ENCODE results near the gene TMEM187. TPM values are rescaled to one million over a fixed set of nuclear protein-coding genes. Genes with fewer than 3 reads are reported as not detected.

Gene TMEM187
- total RNA-seq, 1 experiment from 2014 or later, result 9.4 TPM

DNA sequence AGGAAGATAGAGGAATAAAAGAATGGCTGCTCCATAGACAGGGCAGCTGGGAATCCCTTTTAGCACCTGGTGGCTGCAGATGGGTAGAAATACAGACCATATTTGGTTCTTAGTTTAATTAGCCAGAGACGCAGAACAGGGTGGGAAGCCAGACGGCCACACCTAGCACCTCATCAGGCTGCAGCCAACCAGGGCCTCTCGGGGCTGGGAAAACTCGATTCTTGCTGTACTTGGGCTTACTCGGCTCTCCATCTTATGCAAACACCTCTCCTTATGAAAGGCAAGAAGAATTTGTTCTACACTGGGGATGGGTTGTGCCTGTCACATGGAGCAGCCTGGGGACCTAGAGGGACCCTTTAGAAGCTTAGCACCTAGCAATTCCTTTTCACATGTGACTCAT, 27.5 kb downstream of the TMEM187 start:
- no TSS peak for BruUV-seq (replicated peaks)
- H3K36me3 Mint-ChIP-seq (ENCODE audit: insufficient read depth, unreplicated experiment), result peaks cover 3% of the 10 kb centered on the region
- no peak overlapping the region for H3K27ac Mint-ChIP-seq (ENCODE audit: unreplicated experiment)
- CTCF ChIA-PET, result no interaction called here
- intact Hi-C loops (cut with micrococcal nuclease; ENCODE audit: unreplicated experiment), result no loop called here
- no peaks in the 10 kb centered on the region for H3K9me3 Mint-ChIP-seq (ENCODE audit: low read depth, unreplicated experiment)
- H3K27me3 Mint-ChIP-seq (ENCODE audit: unreplicated experiment), result no peaks in the 10 kb centered on the region
- TF ChIP-seq, protein P1, sequence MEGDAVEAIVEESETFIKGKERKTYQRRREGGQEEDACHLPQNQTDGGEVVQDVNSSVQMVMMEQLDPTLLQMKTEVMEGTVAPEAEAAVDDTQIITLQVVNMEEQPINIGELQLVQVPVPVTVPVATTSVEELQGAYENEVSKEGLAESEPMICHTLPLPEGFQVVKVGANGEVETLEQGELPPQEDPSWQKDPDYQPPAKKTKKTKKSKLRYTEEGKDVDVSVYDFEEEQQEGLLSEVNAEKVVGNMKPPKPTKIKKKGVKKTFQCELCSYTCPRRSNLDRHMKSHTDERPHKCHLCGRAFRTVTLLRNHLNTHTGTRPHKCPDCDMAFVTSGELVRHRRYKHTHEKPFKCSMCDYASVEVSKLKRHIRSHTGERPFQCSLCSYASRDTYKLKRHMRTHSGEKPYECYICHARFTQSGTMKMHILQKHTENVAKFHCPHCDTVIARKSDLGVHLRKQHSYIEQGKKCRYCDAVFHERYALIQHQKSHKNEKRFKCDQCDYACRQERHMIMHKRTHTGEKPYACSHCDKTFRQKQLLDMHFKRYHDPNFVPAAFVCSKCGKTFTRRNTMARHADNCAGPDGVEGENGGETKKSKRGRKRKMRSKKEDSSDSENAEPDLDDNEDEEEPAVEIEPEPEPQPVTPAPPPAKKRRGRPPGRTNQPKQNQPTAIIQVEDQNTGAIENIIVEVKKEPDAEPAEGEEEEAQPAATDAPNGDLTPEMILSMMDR (IDR thresholded peaks at IDR 0.05; ENCODE audit: unreplicated experiment), result no peak
- H3K4me3 Mint-ChIP-seq (ENCODE audit: low read depth, unreplicated experiment), result peak overlapping the region; percentile 33
- DNase-seq, result no peak
- H3K4me1 Mint-ChIP-seq (ENCODE audit: low read depth, unreplicated experiment), result peaks cover 10% of the 10 kb centered on the region

DNA sequence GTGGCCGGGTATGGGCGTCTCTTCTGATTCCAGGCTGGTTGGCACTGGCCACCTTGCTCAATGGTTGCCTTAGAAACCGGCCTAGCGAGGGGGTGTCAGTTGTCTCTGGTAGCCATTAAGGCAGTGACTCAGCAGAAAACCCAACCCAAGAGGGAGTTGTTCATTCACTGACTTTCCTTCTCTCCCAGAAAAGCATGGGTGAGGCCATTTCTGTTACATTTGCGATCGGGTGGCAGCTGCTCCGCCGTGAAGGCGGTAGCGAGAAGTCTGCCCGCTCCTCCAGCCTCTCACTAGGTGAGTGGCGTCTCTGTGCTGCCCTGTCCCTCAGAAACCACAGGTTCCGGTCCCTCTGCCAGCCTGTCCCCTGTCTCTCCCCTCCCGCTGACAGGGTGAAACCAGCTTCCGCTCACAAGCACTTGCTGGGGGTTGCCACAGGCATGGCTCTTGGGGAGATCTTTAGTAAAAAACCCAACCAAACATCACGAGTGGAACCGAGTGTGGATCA, 29.7 kb downstream of the TMEM187 start:
- TF ChIP-seq, protein P1 (IDR thresholded peaks at IDR 0.05; ENCODE audit: unreplicated experiment), result no peak
- no peak for DNase-seq
- H3K27me3 Mint-ChIP-seq (ENCODE audit: unreplicated experiment), result no peaks in the 10 kb centered on the region
- H3K36me3 Mint-ChIP-seq (ENCODE audit: insufficient read depth, unreplicated experiment), result peaks cover 8% of the 10 kb centered on the region
- no peak overlapping the region for H3K27ac Mint-ChIP-seq (ENCODE audit: unreplicated experiment)
- no peaks in the 10 kb centered on the region for H3K9me3 Mint-ChIP-seq (ENCODE audit: low read depth, unreplicated experiment)
- no TSS peak for BruUV-seq (replicated peaks)
- CTCF ChIA-PET, result no interaction called here
- H3K4me3 Mint-ChIP-seq (ENCODE audit: low read depth, unreplicated experiment), result no peak overlapping the region
- H3K4me1 Mint-ChIP-seq (ENCODE audit: low read depth, unreplicated experiment), result peaks cover 10% of the 10 kb centered on the region
- intact Hi-C loops (cut with micrococcal nuclease; ENCODE audit: unreplicated experiment), result no loop called here

GRCh38 chrX:154004315-154004714, 31.8 kb downstream of the TMEM187 start:
- DNase-seq, result no peak

DNA sequence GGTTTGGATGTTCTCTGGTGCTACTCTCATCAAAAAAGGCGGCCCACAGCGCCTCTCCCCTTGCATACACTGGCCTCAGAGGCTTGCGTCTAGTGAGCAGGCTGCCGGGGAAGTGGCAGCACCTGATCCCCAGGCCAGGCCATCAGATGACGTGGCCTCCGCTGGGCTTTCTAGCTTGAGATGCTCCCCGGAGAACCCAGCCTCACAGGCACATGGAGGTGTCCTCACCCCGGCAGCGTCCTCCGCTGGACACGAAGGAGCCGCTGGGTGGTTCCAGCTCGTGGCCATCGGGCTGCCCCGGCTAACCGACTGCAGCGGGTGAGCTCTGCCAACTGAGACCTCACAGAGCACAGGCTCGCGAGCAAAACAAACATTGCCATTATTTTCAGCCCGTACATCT, 34.4 kb downstream of the TMEM187 start:
- H3K36me3 Mint-ChIP-seq (ENCODE audit: insufficient read depth, unreplicated experiment), result peaks cover 38% of the 10 kb centered on the region
- no TSS peak for BruUV-seq (replicated peaks)
- TF ChIP-seq, protein P1 (IDR thresholded peaks at IDR 0.05; ENCODE audit: unreplicated experiment), result no peak
- intact Hi-C loops (cut with micrococcal nuclease; ENCODE audit: unreplicated experiment), result no loop called here
- no peak overlapping the region for H3K27ac Mint-ChIP-seq (ENCODE audit: unreplicated experiment)
- no peaks in the 10 kb centered on the region for H3K27me3 Mint-ChIP-seq (ENCODE audit: unreplicated experiment)
- CTCF ChIA-PET, result no interaction called here
- no peak for DNase-seq
- no peak overlapping the region for H3K4me3 Mint-ChIP-seq (ENCODE audit: low read depth, unreplicated experiment)
- no peaks in the 10 kb centered on the region for H3K9me3 Mint-ChIP-seq (ENCODE audit: low read depth, unreplicated experiment)
- H3K4me1 Mint-ChIP-seq (ENCODE audit: low read depth, unreplicated experiment), result no peaks in the 10 kb centered on the region

More at GRCh38 chrX:154004315-154004714, 31.8 kb downstream of the TMEM187 start:
- H3K27me3 Mint-ChIP-seq (ENCODE audit: unreplicated experiment), result no peaks in the 10 kb centered on the region
- no peak overlapping the region for H3K27ac Mint-ChIP-seq (ENCODE audit: unreplicated experiment)
- intact Hi-C loops (cut with micrococcal nuclease; ENCODE audit: unreplicated experiment), result no loop called here
- BruUV-seq (replicated peaks), result no TSS peak
- H3K4me1 Mint-ChIP-seq (ENCODE audit: low read depth, unreplicated experiment), result peaks cover 8% of the 10 kb centered on the region
- CTCF ChIA-PET, result interaction anchor here (0.6 kb wide), 1 partner anchor 367 kb away, joined by 11 read pairs; no protein-coding TSS in a partner anchor
- H3K9me3 Mint-ChIP-seq (ENCODE audit: low read depth, unreplicated experiment), result no peaks in the 10 kb centered on the region
- H3K36me3 Mint-ChIP-seq (ENCODE audit: insufficient read depth, unreplicated experiment), result peaks cover 28% of the 10 kb centered on the region
- no peak overlapping the region for H3K4me3 Mint-ChIP-seq (ENCODE audit: low read depth, unreplicated experiment)
- TF ChIP-seq, protein P1 (IDR thresholded peaks at IDR 0.05; ENCODE audit: unreplicated experiment), result no peak
